GF-D8 (cell line): Measurements from ENCODE around the gene PPP2R1A.
"Not testable (repeated sequence)": the region's sequence is repeated elsewhere in the genome, so short reads cannot be mapped to it uniquely, and the experiment has no call there.

Experiments used
- DNase-seq: peaks from one replicate; lab custom pipeline; 2025; lab: John Stamatoyannopoulos, UW

The PPP2R1A gene

DNA sequence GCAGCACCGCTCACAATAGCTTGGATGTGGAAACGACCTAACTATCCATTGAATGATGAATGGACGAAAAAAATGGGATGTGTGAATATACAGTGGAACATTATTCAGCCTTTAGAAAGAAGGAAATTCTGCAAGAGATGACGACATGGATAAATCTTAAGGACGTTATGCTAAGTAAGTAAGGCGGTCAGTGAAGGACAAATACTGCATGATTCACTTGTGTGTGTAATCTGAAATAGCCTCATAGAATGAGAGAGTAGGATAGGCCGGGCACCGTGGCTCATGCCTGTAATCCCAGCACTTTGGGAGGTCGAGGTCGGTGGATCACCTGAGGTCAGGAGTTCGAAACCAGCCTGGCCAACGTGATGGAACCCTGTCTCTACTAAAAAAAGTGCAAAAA lies 54.2 kb downstream of the PPP2R1A start:
- DNase-seq = no peak

GRCh38 chr19:52248241-52248640 lies 58.4 kb downstream of the PPP2R1A start:
- no peak for DNase-seq

GRCh38 chr19:52258426-52258825 lies 68.6 kb downstream of the PPP2R1A start:
- DNase-seq = no peak

DNA sequence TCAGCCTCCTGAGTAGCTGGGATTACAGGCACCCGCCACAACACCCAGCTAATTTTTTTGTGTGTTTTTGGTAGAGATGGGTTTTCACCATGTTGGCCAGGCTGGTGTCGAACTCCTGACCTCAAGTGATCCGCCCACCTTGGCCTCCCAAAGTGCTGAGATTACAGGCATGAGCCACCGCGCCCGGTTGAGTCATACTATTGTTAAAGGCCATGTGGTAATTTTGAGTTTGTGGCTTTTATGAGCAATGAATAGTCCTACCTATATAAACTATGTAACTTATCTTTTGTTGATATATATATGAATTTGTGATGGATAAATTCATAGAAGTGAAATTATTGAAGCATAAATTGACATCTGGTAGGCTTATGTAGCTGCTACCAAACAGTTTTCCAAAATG lies 75.7 kb downstream of the PPP2R1A start:
- DNase-seq = not testable (repeated sequence)

GRCh38 chr19:52269338-52270261 lies 79.7 kb downstream of the PPP2R1A start, which contains the start of gene ZNF766:
Gene ZNF766, plus strand, starts transcription at chr19:52269587. Its CDS starts 27 bp downstream, at chr19:52269614.
- peak; percentile 90 for DNase-seq

DNA sequence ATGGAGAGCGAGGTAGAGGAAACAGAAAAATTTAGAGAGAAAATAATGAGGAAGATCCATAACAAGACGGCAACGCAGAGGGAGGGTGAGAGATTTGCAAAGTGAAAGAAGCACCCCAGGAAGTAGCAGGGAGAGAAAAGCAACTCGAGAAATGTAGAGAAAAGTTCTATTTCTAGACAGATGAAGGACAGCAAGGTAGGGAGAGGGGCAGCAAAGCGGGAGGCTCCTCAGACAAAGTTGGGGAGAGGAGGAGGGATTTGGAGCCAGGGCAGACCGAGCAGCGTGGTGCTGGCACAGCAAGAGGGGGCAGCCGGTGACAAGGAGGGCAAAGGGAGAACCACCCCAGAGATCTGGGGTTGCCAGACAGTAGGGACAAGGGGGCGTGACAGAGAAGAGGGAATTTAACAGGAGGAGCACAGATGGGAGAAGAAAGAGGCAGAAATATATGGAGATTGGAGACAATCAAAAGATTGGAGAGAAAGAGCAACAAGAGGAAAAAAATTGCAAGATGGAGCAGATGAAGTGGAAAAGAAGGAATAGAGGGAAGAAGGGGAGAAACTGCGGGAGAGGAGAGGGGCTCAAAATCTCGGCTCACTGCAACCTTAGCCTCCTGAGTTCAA lies 80.5 kb downstream of the PPP2R1A start:
- peak; percentile 8 for DNase-seq

- no peak for DNase-seq
Observed at GRCh38 chr19:52273301-52273700, 83.4 kb downstream of the PPP2R1A start.

DNA sequence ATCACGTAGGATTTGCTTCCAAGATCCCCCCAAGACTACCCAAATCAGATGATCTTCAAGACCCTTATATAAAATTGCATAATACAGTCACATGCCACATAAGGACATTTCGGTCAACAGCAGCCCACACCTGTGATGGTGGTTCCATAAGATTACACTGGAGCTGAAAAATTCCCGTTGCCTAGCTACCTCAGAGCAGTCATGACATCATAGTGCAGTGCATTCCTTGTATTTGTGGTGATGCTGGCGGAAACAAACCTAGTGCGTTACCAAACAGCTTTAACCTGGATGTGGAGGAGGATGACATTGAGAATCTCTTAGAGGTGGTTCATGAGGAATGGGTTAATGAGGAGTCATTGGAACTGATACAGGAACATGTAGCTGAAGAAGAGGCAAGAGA lies 84.3 kb downstream of the PPP2R1A start:
- DNase-seq = no peak

DNA sequence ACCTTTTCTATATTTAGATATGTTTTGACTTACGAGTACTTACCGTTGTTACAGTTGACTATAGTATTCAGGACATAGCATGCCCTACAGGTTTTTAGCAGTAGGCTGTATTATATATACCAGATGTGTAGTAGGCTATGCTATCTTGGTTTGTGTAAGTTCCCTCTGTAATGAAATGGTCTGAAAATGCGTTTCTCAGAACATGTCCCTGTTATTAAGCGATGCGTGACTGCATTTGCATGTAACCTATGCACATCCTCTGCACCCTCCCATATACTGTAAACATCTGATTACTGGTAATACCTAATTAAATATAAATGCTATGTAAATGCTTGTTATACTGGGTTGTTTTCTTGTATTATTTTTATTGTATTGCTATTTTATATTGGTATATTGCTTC lies 86.1 kb downstream of the PPP2R1A start:
- DNase-seq = no peak

- no peak for DNase-seq
Observed at GRCh38 chr19:52277471-52277870, 87.6 kb downstream of the PPP2R1A start.
